Mesenchymal stem cell (in vitro differentiated cells and primary cell): ENCODE data around the gene PRODH2.

Experiments
- DNase-seq: peaks from one replicate; pipeline ENCODE4 v3.0.0-alpha.2; 2013
- H2AFZ ChIP-seq: one replicate; pipeline ENCODE4 v1.6.1; 2013; ENCODE audit warnings: low read depth, mild to moderate bottlenecking, control low read depth, inconsistent platforms, low read length, moderate library complexity
- H2AK5ac ChIP-seq: 2 replicates; pipeline ENCODE4 v1.6.1; 2013; ENCODE audit warnings: low read length, moderate library complexity, mild to moderate bottlenecking, inconsistent platforms; ENCODE audit not compliant: severe bottlenecking
- H2BK120ac ChIP-seq: one replicate; pipeline ENCODE4 v1.6.1; 2013; ENCODE audit warnings: low read depth, mild to moderate bottlenecking, inconsistent platforms, low read length, moderate library complexity
- H2BK12ac ChIP-seq, 2 experiments: one replicate each; pipeline ENCODE4 v1.6.1; 2013; ENCODE audit warnings: inconsistent platforms in 2 of 2, low read length in 2 of 2, mild to moderate bottlenecking in 2 of 2, moderate library complexity in 2 of 2, control low read depth in 1 of 2
- H2BK15ac ChIP-seq: one replicate; pipeline ENCODE4 v1.6.1; 2013; ENCODE audit warnings: mild to moderate bottlenecking, low read depth, inconsistent platforms; ENCODE audit not compliant: poor library complexity, severe bottlenecking
- H2BK5ac ChIP-seq: 2 replicates; pipeline ENCODE4 v1.6.1; 2013; ENCODE audit warnings: low read depth, mild to moderate bottlenecking, low read length, control low read depth, inconsistent platforms; ENCODE audit not compliant: poor library complexity, severe bottlenecking
- H3K14ac ChIP-seq, 2 experiments: one replicate each; pipeline ENCODE4 v1.6.1; 2013; ENCODE audit warnings: inconsistent platforms in 2 of 2, low read length in 2 of 2, control low read depth in 1 of 2, mild to moderate bottlenecking in 1 of 2, moderate library complexity in 1 of 2
- H3K18ac ChIP-seq, 2 experiments: one replicate each; pipeline ENCODE4 v1.6.1; 2013; ENCODE audit warnings: inconsistent platforms in 2 of 2, low read length in 2 of 2, control low read depth in 1 of 2, low read depth in 1 of 2, mild to moderate bottlenecking in 1 of 2
- H3K23ac ChIP-seq, 2 experiments: one replicate each; pipeline ENCODE4 v1.6.1; 2013; ENCODE audit warnings: inconsistent platforms in 2 of 2, low read length in 2 of 2, mild to moderate bottlenecking in 2 of 2, moderate library complexity in 2 of 2, control low read depth in 1 of 2
- H3K27ac ChIP-seq: 2 replicates; pipeline ENCODE4 v1.5.1; 2013; ENCODE audit warnings: mild to moderate bottlenecking, moderate library complexity, low read length, control low read depth, inconsistent platforms; ENCODE audit not compliant: poor library complexity, severe bottlenecking
- H3K27me3 ChIP-seq, 2 experiments: 2 replicates each; pipeline versions ENCODE4 v1.6.1 to v1.7.0; 2013; ENCODE audit warnings: low read length in 2 of 2, mild to moderate bottlenecking in 2 of 2, moderate library complexity in 2 of 2, control low read depth in 1 of 2, inconsistent platforms in 1 of 2; ENCODE audit not compliant: control insufficient read depth in 1 of 2, insufficient read depth in 1 of 2
- H3K36me3 ChIP-seq, 2 experiments: 2 replicates each; pipeline versions ENCODE4 v1.6.1 to v1.7.0; 2013; ENCODE audit warnings: low read length in 2 of 2, control low read depth in 1 of 2, inconsistent platforms in 1 of 2, low read depth in 1 of 2, mild to moderate bottlenecking in 1 of 2; ENCODE audit not compliant: insufficient read depth in 2 of 2, control insufficient read depth in 1 of 2
- H3K4ac ChIP-seq, 2 experiments: one replicate each; pipeline ENCODE4 v1.6.1; 2013; ENCODE audit warnings: inconsistent platforms in 2 of 2, low read length in 2 of 2, mild to moderate bottlenecking in 2 of 2, moderate library complexity in 2 of 2, control low read depth in 1 of 2, low read depth in 1 of 2
- H3K4me1 ChIP-seq: 2 replicates; pipeline ENCODE4 v1.6.1; 2013; ENCODE audit warnings: low read depth, low read length, control low read depth; ENCODE audit not compliant: control insufficient read depth, insufficient read depth
- H3K4me2 ChIP-seq: 2 replicates; pipeline ENCODE4 v1.6.1; 2013; ENCODE audit warnings: low read length, mild to moderate bottlenecking, inconsistent platforms; ENCODE audit not compliant: poor library complexity, severe bottlenecking
- H3K4me3 ChIP-seq, 2 experiments: 2 replicates each; pipeline versions ENCODE4 v1.5.1 to v1.7.0; 2013; ENCODE audit warnings: low read length in 2 of 2, mild to moderate bottlenecking in 2 of 2, control low read depth in 1 of 2, low read depth in 1 of 2; ENCODE audit not compliant: insufficient read depth in 1 of 2
- H3K79me1 ChIP-seq: replicated peaks from 2 replicates; pipeline ENCODE4 v1.6.1; 2013; ENCODE audit warnings: mild to moderate bottlenecking, control low read depth, low read length, inconsistent platforms; ENCODE audit not compliant: poor library complexity, severe bottlenecking
- H3K9ac ChIP-seq: 2 replicates; pipeline ENCODE4 v1.7.0; 2013; ENCODE audit warnings: mild to moderate bottlenecking, low read length, moderate library complexity
- H3K9me3 ChIP-seq: 2 replicates; pipeline ENCODE4 v1.7.0; 2013; ENCODE audit warnings: mild to moderate bottlenecking, low read length; ENCODE audit not compliant: control insufficient read depth
- H4K8ac ChIP-seq: one replicate; pipeline ENCODE4 v1.6.1; 2013; ENCODE audit warnings: inconsistent platforms, mild to moderate bottlenecking, low read length, moderate library complexity
- H4K91ac ChIP-seq: one replicate; pipeline ENCODE4 v1.6.1; 2013; ENCODE audit warnings: mild to moderate bottlenecking, low read length, inconsistent platforms
- whole genome bisulfite sequencing: methylation state at CpG from one replicate; pipeline ENCODE4 v1.1.7; 2013; ENCODE audit warnings: mixed read lengths; 5-methylcytosine and 5-hydroxymethylcytosine counted together

Gene PRODH2

GRCh38 chr19:35792312-35792711 is 20.3 kb downstream of the PRODH2 start:
- H2BK12ac ChIP-seq = no peak overlapping the region
- H2BK5ac ChIP-seq = no peak overlapping the region
- peaks cover 3% of the 10 kb centered on the region for H3K4me1 ChIP-seq
- no peak overlapping the region for H3K23ac ChIP-seq
- peak overlapping the region in 1 of 2 experiments; percentile 17 for H3K4me3 ChIP-seq
- no peak overlapping the region for H2BK15ac ChIP-seq
- no peak overlapping the region for H3K27ac ChIP-seq
- no peak for DNase-seq
- H3K9ac ChIP-seq = no peak overlapping the region
- H3K79me1 ChIP-seq = no peaks in the 10 kb centered on the region
- no peak overlapping the region for H4K91ac ChIP-seq
- peaks cover 11 to 22% of the 10 kb centered on the region in 2 experiments for H3K27me3 ChIP-seq
- H2AFZ ChIP-seq = no peak overlapping the region
- no peak overlapping the region for H3K18ac ChIP-seq
- no peak overlapping the region for H3K14ac ChIP-seq
- peaks cover 0 to 8% of the 10 kb centered on the region in 2 experiments for H3K36me3 ChIP-seq
- H4K8ac ChIP-seq = no peak overlapping the region
- H3K9me3 ChIP-seq = no peaks in the 10 kb centered on the region
- no peak overlapping the region for H3K4me2 ChIP-seq
- H3K4ac ChIP-seq = no peak overlapping the region
- 85% methylated on average over 15 of the region's 15 CpGs for WGBS
- H2AK5ac ChIP-seq = no peak overlapping the region
- no peak overlapping the region for H2BK120ac ChIP-seq

DNA sequence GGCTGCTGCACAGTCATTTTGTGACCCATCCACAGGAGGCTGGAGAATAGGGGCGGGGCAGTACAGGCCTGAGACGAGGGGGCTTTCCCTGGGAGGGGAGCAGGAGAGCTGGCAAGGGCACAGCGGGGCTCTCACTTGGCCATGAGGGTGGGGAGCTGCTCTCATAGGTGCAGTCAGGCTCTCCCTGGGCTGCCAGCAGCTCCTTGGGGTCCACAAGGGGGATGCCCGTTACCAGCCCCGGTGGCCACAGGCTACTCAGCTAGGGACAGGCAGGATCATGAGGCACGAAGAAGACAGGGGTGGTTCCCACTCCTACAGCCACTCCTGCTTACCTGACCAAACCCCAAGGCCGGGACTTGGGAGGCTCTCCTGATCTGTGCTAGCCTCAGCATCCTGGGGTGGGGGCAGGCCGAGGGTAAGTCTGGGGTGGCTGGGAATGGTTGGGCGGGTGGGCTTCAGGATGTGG is 20.8 kb downstream of the PRODH2 start:
- no peak overlapping the region for H3K9ac ChIP-seq
- H4K91ac ChIP-seq = no peak overlapping the region
- H3K4me3 ChIP-seq = peak overlapping the region in 1 of 2 experiments; percentile 17
- H2AFZ ChIP-seq = no peak overlapping the region
- H2BK15ac ChIP-seq = no peak overlapping the region
- no peaks in the 10 kb centered on the region for H3K9me3 ChIP-seq
- WGBS = 88% methylated on average over 8 of the region's 9 CpGs
- no peak overlapping the region for H2BK12ac ChIP-seq
- H2BK5ac ChIP-seq = no peak overlapping the region
- H3K4me2 ChIP-seq = no peak overlapping the region
- peaks cover 6 to 17% of the 10 kb centered on the region in 2 experiments for H3K27me3 ChIP-seq
- no peak overlapping the region for H2AK5ac ChIP-seq
- H3K36me3 ChIP-seq = peaks cover 0 to 11% of the 10 kb centered on the region in 2 experiments
- DNase-seq = no peak
- no peak overlapping the region for H3K23ac ChIP-seq
- no peak overlapping the region for H4K8ac ChIP-seq
- H3K18ac ChIP-seq = no peak overlapping the region
- H3K4ac ChIP-seq = no peak overlapping the region
- no peaks in the 10 kb centered on the region for H3K79me1 ChIP-seq
- peaks cover 8% of the 10 kb centered on the region for H3K4me1 ChIP-seq
- no peak overlapping the region for H3K27ac ChIP-seq
- no peak overlapping the region for H3K14ac ChIP-seq
- no peak overlapping the region for H2BK120ac ChIP-seq

- Histone ChIP-seq H2BK12ac (no peak overlapping the region), H3K4me2 (no peak overlapping the region), H3K4me1 (peaks cover 12% of the 10 kb centered on the region), H4K8ac (peak overlapping the region; percentile 13), H2AK5ac (no peak overlapping the region), H3K14ac (peak overlapping the region in 1 of 2 experiments; percentile 46), H3K27ac (no peak overlapping the region), H4K91ac (no peak overlapping the region), H3K4ac (no peak overlapping the region), H2BK15ac (no peak overlapping the region), H2BK120ac (no peak overlapping the region), H3K9ac (no peak overlapping the region), H3K18ac (no peak overlapping the region), H3K79me1 (no peaks in the 10 kb centered on the region), H3K9me3 (no peaks in the 10 kb centered on the region), H2AFZ (no peak overlapping the region), H2BK5ac (no peak overlapping the region), H3K4me3 (no peak overlapping the region), H3K23ac (no peak overlapping the region), H3K27me3 (peaks cover 0 to 10% of the 10 kb centered on the region in 2 experiments), H3K36me3 (peaks cover 0 to 14% of the 10 kb centered on the region in 2 experiments)
- no peak for DNase-seq
- WGBS = 72% methylated on average over 20 of the region's 20 CpGs
Measured at GRCh38 chr19:35790981-35791813, 21.4 kb downstream of the PRODH2 start.
